Measurements from ENCODE around the gene RREB1.

The RREB1 gene

GRCh38 chr6:7228662-7229375, 121.1 kb downstream of the RREB1 start:
- DNase-seq (ENCODE audit: low read depth) = no peak

- DNase-seq (ENCODE audit: low read depth) = no peak
Observed at GRCh38 chr6:7229376-7230326, 121.9 kb downstream of the RREB1 start.

GRCh38 chr6:7230327-7230691, 122.5 kb downstream of the RREB1 start:
- DNase-seq (ENCODE audit: low read depth) = no peak

GRCh38 chr6:7230956-7231713, 123.4 kb downstream of the RREB1 start:
- no peak for DNase-seq (ENCODE audit: low read depth)

- no peak for DNase-seq (ENCODE audit: low read depth)
Observed at GRCh38 chr6:7232351-7232750, 124.6 kb downstream of the RREB1 start.

GRCh38 chr6:7234547-7234946, 126.8 kb downstream of the RREB1 start:
- no peak for DNase-seq (ENCODE audit: low read depth)

GRCh38 chr6:7235712-7236305, 128.0 kb downstream of the RREB1 start:
- DNase-seq (ENCODE audit: low read depth) = no peak

GRCh38 chr6:7236306-7237209, 128.8 kb downstream of the RREB1 start:
- DNase-seq (ENCODE audit: low read depth) = no peak

- no peak for DNase-seq (ENCODE audit: low read depth)
Observed at GRCh38 chr6:7237653-7238188, 130.0 kb downstream of the RREB1 start.

- no peak for DNase-seq (ENCODE audit: low read depth)
Observed at GRCh38 chr6:7238526-7238899, 130.8 kb downstream of the RREB1 start.

GRCh38 chr6:7238900-7239589, 131.3 kb downstream of the RREB1 start:
- peak; percentile 65 for DNase-seq (ENCODE audit: low read depth)

GRCh38 chr6:7239590-7239948, 131.8 kb downstream of the RREB1 start:
- DNase-seq (ENCODE audit: low read depth) = no peak

- no peak for DNase-seq (ENCODE audit: low read depth)
Observed at GRCh38 chr6:7240351-7240750, 132.6 kb downstream of the RREB1 start.

GRCh38 chr6:7241160-7241559, 133.4 kb downstream of the RREB1 start:
- no peak for DNase-seq (ENCODE audit: low read depth)

- DNase-seq (ENCODE audit: low read depth) = no peak
Observed at GRCh38 chr6:7241709-7242645, 134.2 kb downstream of the RREB1 start.

- DNase-seq (ENCODE audit: low read depth) = no peak
Observed at GRCh38 chr6:7242835-7243178, 135.0 kb downstream of the RREB1 start.

GRCh38 chr6:7243179-7243981, 135.6 kb downstream of the RREB1 start:
- peak; percentile 34 for DNase-seq (ENCODE audit: low read depth)

GRCh38 chr6:7245668-7246393, 138.1 kb downstream of the RREB1 start:
- no peak for DNase-seq (ENCODE audit: low read depth)
